Psoas muscle (tissue), 8 donors: Measurements from ENCODE around the gene FOLR2. TPM values are rescaled to one million over a fixed set of nuclear protein-coding genes. Genes with fewer than 3 reads are reported as not detected.
"Not testable (repeated sequence)": the region's sequence is repeated elsewhere in the genome, so short reads cannot be mapped to it uniquely, and the experiment has no call there.

Source experiments
- ATAC-seq, 4 donors: fragments of 200-7000 bp; cut with Tn5 transposase; one replicate each; pipeline ENCODE4 v1.9.1; 2020; ENCODE audit warnings: moderate library complexity in 3 of 4, mild to moderate bottlenecking in 2 of 4
- DNase-seq, 2 donors: peaks; one replicate each; pipeline ENCODE4 v3.0.0-alpha.2; 2020
- H3K27ac ChIP-seq: fragments of 200-600 bp; one replicate; pipeline ENCODE4 v1.8.0; 2022
- H3K27me3 ChIP-seq, 3 donors: fragments of 200-600 bp in 1 of 3; one replicate each; pipeline versions ENCODE4 v1.6.1 to v1.8.0; 2013 to 2022; ENCODE audit warnings: low read length in 2 of 3, mild to moderate bottlenecking in 2 of 3, moderate library complexity in 1 of 3; ENCODE audit not compliant: insufficient read depth in 3 of 3
- H3K36me3 ChIP-seq, 2 donors: fragments of 200-600 bp in 1 of 2; one replicate each; pipeline versions ENCODE4 v1.6.1 to v1.8.0; 2013 to 2022; ENCODE audit warnings: low read depth in 1 of 2, mild to moderate bottlenecking in 1 of 2, moderate library complexity in 1 of 2; ENCODE audit not compliant: insufficient read depth in 1 of 2
- H3K4me1 ChIP-seq: fragments of 200-600 bp; one replicate; pipeline ENCODE4 v1.8.0; 2022
- H3K4me3 ChIP-seq: fragments of 200-600 bp; one replicate; pipeline ENCODE4 v1.8.0; 2022; ENCODE audit warnings: mild to moderate bottlenecking
- H3K9me3 ChIP-seq: fragments of 200-600 bp; one replicate; pipeline ENCODE4 v1.8.0; 2022
- CTCF ChIP-seq: fragments of 200-600 bp; IDR thresholded peaks from one replicate; pipeline ENCODE4 v1.8.0; 2022; ENCODE audit warnings: antibody characterized with exemption
- WGBS, 3 donors: extraction: QIAGEN DNeasy Blood & Tissue Kit; methylation state at CpG; one replicate each; pipeline versions ENCODE4 v1.1.6 to v1.1.7; 2013; 5-methylcytosine and 5-hydroxymethylcytosine counted together
- intact Hi-C, 2 donors: fragments of 100-400 bp; cut with DNase I; formaldehyde crosslinking; loops; one replicate each; pipeline versions ENCODE4 v1.11.0 to v1.14.2; 2022
- long read RNA-seq, 2 donors: library from polyadenylated mRNA; unstranded; transcript quantifications; one replicate each; pipeline ENCODE4 v2.0.0, GENCODE V29; 2021
- polyA plus RNA-seq, 3 donors: library from polyadenylated mRNA; stranded (reverse); fragments of 200-250 nt; gene quantifications; one replicate each; pipeline ENCODE4 v1.2.3, GENCODE V29; 2013
- total RNA-seq, 4 donors: library from RNA; stranded (reverse); fragmentation: NEBNext Ultra II Directional in 2 of 4; extraction: Animal tissue kit (Norgen Biotek cat#: 25700) in 2 of 4; gene quantifications; one replicate each; pipeline versions ENCODE4 v1.2.1 to v1.2.4, GENCODE V29; 2021 to 2023
- donor health status: healthy with polysubstance abuse.
- donor health status: DM: no; HTN: no; CAD: no; lungs with moderate emphysema.
- donor health status: Bipolar disorder and iron deficiency.
- donor health status: healthy.
- donor health status: DM: yes; HTN: yes; CAD: no.
- donor health status: DM: no; HTN: no; CAD: no.
- donor health status: DM: no; HTN: no; CAD: no.
- donor health status: DM: yes; HTN: yes; CAD: no.

The FOLR2 gene
- total RNA-seq: 10 to 100 TPM in 2 of 4 donors, 1 to 10 TPM in 2; 5.3 to 14.2 (median 9.4) TPM
- 1 to 10 TPM; 2.9 to 4.5 (median 4.5) TPM for polyA plus RNA-seq
- long read RNA-seq, donor 1, partial matches to known transcripts: 0 of 1 reads
- long read RNA-seq, donor 1, other reads (novel, unspliced or antisense): 0 of 1 reads
- long read RNA-seq, donor 2, partial matches to known transcripts: 1 of 7 reads
- long read RNA-seq, donor 2, other reads (novel, unspliced or antisense): 0 of 7 reads

GRCh38 chr11:72216638-72217037, at the start of gene FOLR2:
Gene FOLR2 (plus strand): TSS chr11:72216794. CDS start chr11:72218585, 1,791 bp downstream.
- ATAC-seq (no peak), DNase-seq (no peak)
- Histone ChIP-seq H3K4me1 (no peaks in the 10 kb centered on the region), H3K9me3 (no peaks in the 10 kb centered on the region), H3K36me3 (no peaks in the 10 kb centered on the region), H3K27ac (no peak within 1 kb of the TSS), H3K4me3 (peak within 1 kb of the TSS; percentile 25), H3K27me3 (no peaks in the 10 kb centered on the region)
- WGBS, 3 donors: 79 to 85% (median 83%) methylated on average over 6 of the region's 6 CpGs
- TF ChIP-seq CTCF: no peak
- intact Hi-C loops: no loop called here

- H3K4me1 ChIP-seq, intact Hi-C loops, DNase-seq, H3K4me3 ChIP-seq, H3K27me3 ChIP-seq, H3K9me3 ChIP-seq, H3K27ac ChIP-seq, H3K36me3 ChIP-seq, ATAC-seq: not testable (repeated sequence)
- 94 to 96% (median 96%) methylated on average over 5 of the region's 5 CpGs for WGBS, 3 donors
Observed at GRCh38 chr11:72169046-72169555, 47.5 kb upstream of the FOLR2 start.

GRCh38 chr11:72169754-72170153, 46.8 kb upstream of the FOLR2 start:
- H3K9me3 ChIP-seq, ATAC-seq, H3K4me3 ChIP-seq, H3K4me1 ChIP-seq, H3K36me3 ChIP-seq, H3K27ac ChIP-seq, H3K27me3 ChIP-seq, intact Hi-C loops, DNase-seq: not testable (repeated sequence)
- 77 to 86% (median 84%) methylated on average over 3 of the region's 3 CpGs for WGBS, 3 donors

DNA sequence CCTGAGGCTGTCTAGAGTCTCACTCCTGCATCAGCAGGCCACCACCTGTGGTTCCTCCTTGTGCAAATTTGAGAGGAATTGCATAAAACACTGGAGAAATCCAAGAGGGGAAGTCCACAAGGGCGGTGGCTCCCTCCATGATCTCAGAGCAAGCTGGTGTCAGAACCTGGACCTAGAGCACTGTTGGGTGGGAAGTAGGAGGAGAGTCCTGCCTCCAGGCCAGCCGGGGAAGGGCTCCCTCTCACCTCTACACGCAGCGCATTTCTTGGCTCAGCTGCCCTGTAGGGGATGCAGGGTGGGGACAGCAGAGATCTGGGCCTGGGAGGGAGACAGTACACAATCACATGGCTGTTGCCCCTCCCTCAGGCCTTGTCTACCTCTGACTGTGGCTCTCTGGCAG, 44.6 kb upstream of the FOLR2 start:
- H3K4me1 ChIP-seq, H3K9me3 ChIP-seq, ATAC-seq, H3K4me3 ChIP-seq, H3K36me3 ChIP-seq, DNase-seq, H3K27me3 ChIP-seq, H3K27ac ChIP-seq, intact Hi-C loops: not testable (repeated sequence)
- WGBS, 3 donors: 57 to 75% (median 66%) methylated on average over 3 to 4 of the region's 4 CpGs

- no peaks in the 10 kb centered on the region for H3K4me1 ChIP-seq
- intact Hi-C loops: no loop called here
Observed at GRCh38 chr11:72173291-72173690, 43.3 kb upstream of the FOLR2 start.

More at GRCh38 chr11:72173291-72173690, 43.3 kb upstream of the FOLR2 start:
- Histone ChIP-seq H3K36me3 (no peaks in the 10 kb centered on the region), H3K27me3 (no peaks in the 10 kb centered on the region), H3K27ac (no peak overlapping the region), H3K4me3 (no peak overlapping the region), H3K9me3 (no peaks in the 10 kb centered on the region)
- DNase-seq: no peak
- 79 to 88% (median 88%) methylated on average over 3 of the region's 3 CpGs for WGBS, 3 donors
- TF ChIP-seq CTCF: no peak
- ATAC-seq: no peak
